Tibial artery (tissue), 4 donors: Measurements from ENCODE around the gene SERPINA4.
A peak's percentile ranks its signal among the peaks of the same experiment; 100 is the strongest.

ENCODE experiments used
- DNase-seq, 2 donors: peaks; one replicate each; pipeline ENCODE4 v3.0.0-alpha.2; 2019
- H3K27ac ChIP-seq, 2 donors: fragments of 200-600 bp; sonication (generic) in 1 of 2; 1 replicate in 1 of 2; 2 replicates in 1 of 2; pipeline ENCODE4 v1.5.1; 2018 to 2019; ENCODE audit warnings: mild to moderate bottlenecking in 1 of 2
- H3K27me3 ChIP-seq, 2 donors: fragments of 200-600 bp; sonication (generic) in 1 of 2; one replicate each; pipeline versions ENCODE4 v1.5.1 to v1.6.0; 2016 to 2019
- H3K36me3 ChIP-seq, 3 donors: fragments of 200-600 bp; sonication (generic) in 2 of 3; one replicate each; pipeline ENCODE4 v1.5.1; 2016 to 2019; ENCODE audit warnings: mild to moderate bottlenecking in 2 of 3
- H3K4me1 ChIP-seq, 4 donors: fragments of 200-600 bp; sonication (generic) in 2 of 4; 1 replicate in 3 of 4; 2 replicates in 1 of 4; pipeline ENCODE4 v1.5.1; 2016 to 2019
- H3K4me3 ChIP-seq, 2 donors: fragments of 200-600 bp; sonication (generic) in 1 of 2; 1 replicate in 1 of 2; 2 replicates in 1 of 2; pipeline ENCODE4 v1.5.1; 2018 to 2019; ENCODE audit warnings: mild to moderate bottlenecking in 2 of 2
- H3K9me3 ChIP-seq, 3 donors: fragments of 200-600 bp; sonication (generic) in 1 of 3; one replicate each; pipeline ENCODE4 v1.5.1; 2016 to 2019
- intact Hi-C: fragments of 100-400 bp; cut with DNase I; formaldehyde crosslinking; loops from one replicate; pipeline ENCODE4 v1.15.0; 2023; ENCODE audit warnings: low total_unique reads
- TF ChIP-seq, protein P1 (sequence below), 2 experiments: fragments of 200-600 bp in 1 of 2; fragments of 450-650 bp in 1 of 2; IDR thresholded peaks; one replicate each; pipeline ENCODE4 v1.5.1; 2017 to 2019; ENCODE audit warnings: antibody characterized with exemption in 2 of 2, mild to moderate bottlenecking in 1 of 2, moderate library complexity in 1 of 2

SERPINA4 gene

DNA sequence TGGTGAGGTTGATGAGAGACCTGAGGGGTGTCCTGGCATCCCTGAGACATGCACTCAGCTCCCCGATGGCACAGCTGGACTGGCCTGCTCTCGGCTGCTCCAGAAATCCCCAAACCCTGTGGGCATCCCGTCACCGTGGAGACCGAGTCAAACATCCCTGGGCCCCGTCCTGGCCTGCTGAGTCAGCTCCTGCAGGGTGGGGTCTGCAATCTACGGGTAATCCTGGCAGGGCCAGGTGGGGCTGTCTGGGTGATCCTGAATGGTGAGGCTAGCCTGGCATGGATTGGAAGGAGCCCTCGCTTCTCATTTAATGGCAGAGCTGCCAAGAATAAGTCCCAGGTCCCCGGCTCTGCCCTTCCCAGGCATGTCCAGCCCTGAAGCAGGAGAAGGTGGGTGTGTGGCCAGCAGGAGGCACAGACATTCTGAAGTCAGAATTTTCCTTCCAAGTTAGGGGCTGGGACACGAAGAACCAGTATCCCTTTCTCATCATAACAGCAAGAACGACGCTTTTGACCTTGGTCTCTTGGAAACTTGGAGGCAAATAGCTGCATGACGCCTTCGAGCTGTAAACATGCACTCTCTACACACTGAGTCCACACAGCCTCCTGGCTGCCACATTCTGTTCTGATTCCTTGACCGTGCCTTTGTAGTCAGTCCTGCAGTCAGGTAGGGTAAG lies 17.7 kb upstream of the SERPINA4 start:
- H3K4me1 ChIP-seq, result no peaks in the 10 kb centered on the region
- intact Hi-C loops, result no loop called here
- TF ChIP-seq, protein P1, sequence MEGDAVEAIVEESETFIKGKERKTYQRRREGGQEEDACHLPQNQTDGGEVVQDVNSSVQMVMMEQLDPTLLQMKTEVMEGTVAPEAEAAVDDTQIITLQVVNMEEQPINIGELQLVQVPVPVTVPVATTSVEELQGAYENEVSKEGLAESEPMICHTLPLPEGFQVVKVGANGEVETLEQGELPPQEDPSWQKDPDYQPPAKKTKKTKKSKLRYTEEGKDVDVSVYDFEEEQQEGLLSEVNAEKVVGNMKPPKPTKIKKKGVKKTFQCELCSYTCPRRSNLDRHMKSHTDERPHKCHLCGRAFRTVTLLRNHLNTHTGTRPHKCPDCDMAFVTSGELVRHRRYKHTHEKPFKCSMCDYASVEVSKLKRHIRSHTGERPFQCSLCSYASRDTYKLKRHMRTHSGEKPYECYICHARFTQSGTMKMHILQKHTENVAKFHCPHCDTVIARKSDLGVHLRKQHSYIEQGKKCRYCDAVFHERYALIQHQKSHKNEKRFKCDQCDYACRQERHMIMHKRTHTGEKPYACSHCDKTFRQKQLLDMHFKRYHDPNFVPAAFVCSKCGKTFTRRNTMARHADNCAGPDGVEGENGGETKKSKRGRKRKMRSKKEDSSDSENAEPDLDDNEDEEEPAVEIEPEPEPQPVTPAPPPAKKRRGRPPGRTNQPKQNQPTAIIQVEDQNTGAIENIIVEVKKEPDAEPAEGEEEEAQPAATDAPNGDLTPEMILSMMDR (IDR thresholded peaks at IDR 0.05), result no peak
- no peaks in the 10 kb centered on the region for H3K36me3 ChIP-seq
- peaks cover 0 to 6% (median 0%) of the 10 kb centered on the region in 3 donors for H3K9me3 ChIP-seq
- DNase-seq, result peak in 1 of 2 donors; percentile 31
- no peak overlapping the region for H3K4me3 ChIP-seq
- peaks cover 0 to 10% of the 10 kb centered on the region in 2 donors for H3K27me3 ChIP-seq
- no peak overlapping the region for H3K27ac ChIP-seq

DNA sequence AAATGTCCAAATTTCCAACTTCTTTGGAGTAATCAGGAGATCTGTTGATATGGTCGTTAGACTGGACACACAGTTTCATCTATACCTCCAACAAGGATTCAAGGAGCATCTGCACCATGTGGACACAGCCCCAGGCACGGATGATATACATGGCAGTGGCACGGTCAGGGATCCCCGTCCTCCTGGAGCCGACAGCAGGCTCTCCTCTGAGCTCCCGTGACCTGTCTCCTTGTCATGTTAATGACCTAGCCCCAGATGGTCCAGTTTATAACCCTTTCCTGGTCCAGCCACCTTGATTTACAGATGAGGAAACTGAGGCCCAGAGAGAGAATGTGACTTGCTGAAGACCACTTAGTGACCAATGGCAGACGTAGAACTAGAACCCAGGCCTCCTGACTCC lies 16.5 kb upstream of the SERPINA4 start:
- intact Hi-C loops, result no loop called here
- no peaks in the 10 kb centered on the region for H3K36me3 ChIP-seq
- H3K27me3 ChIP-seq, result peaks cover 0 to 10% of the 10 kb centered on the region in 2 donors

DNA sequence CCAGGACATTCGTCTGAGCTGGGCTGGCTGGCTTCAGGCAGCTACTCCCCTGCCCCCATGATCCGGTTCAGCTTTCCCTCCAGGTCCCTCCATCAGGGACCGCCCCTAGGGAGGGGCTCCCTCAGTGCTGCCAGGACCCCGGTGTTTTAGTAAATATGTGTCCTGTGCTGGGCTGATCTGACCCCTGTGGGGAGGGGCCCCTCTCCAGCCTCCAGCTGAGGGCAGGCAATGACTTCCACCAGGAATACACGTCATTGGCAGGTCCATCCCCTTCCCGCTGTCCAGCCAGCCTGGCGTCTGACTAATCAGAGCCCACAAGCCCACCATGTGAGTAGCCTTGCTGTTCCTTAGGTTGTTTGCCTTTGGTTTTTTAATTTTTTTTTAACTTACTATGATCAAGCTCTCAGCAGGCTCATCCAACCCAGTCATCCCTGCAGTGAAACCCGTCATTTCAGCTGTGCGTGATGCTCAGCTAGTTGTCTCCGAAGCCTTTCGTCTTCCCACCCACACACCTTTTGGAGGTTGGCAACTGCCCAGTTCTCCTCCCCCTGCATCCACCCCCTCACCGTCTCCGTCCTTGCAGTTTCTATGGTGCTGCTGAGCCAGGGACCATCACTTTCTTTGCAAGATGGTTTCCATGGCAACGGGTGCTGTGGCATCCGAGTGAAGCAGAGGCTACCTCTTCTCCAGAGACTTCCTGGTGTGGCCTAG lies 16.0 kb upstream of the SERPINA4 start:
- Histone ChIP-seq H3K27ac (no peak overlapping the region), H3K4me3 (no peak overlapping the region)
- intact Hi-C loops, result no loop called here

More for the DNA sequence above, 16.5 kb upstream of the SERPINA4 start:
- TF ChIP-seq, protein P1 (IDR thresholded peaks at IDR 0.05), result no peak
- Histone ChIP-seq H3K4me1 (no peaks in the 10 kb centered on the region), H3K27ac (no peak overlapping the region), H3K4me3 (no peak overlapping the region), H3K9me3 (peaks cover 0 to 6% (median 0%) of the 10 kb centered on the region in 3 donors)
- DNase-seq, result no peak

DNA sequence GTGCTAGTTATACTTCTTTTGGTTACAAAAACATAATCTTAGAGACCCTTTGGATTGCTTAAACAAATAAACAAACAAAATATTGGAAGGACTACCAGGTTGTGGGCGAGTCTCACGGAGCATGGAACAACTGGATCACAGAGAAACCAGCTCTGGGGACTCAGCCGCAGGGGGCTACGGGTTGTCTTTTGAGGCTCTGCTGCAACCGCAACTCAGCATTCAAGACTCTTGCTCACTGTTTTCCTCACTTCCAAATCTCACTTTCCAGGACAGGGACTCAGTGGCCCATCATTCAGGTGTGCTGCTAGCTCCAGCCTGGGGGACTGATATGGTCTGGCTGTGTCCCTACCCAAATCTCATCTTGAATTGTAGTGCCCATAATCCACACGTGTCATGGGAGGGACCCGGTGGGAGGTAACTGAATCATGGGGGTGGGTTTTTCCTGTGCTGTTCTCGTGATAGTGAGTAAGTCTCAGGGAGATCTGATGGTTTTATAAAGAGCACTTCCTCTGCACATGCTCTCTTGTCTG lies 14.0 kb upstream of the SERPINA4 start:
- TF ChIP-seq, protein P1 (IDR thresholded peaks at IDR 0.05), result no peak
- peaks cover 0 to 6% (median 0%) of the 10 kb centered on the region in 3 donors for H3K9me3 ChIP-seq
- no peak overlapping the region for H3K4me3 ChIP-seq
- intact Hi-C loops, result no loop called here
- H3K27ac ChIP-seq, result no peak overlapping the region
- no peaks in the 10 kb centered on the region for H3K4me1 ChIP-seq
- DNase-seq, result peak in 1 of 2 donors; percentile 16
- H3K36me3 ChIP-seq, result no peaks in the 10 kb centered on the region
- peaks cover 0 to 10% of the 10 kb centered on the region in 2 donors for H3K27me3 ChIP-seq

More for the DNA sequence above, 16.0 kb upstream of the SERPINA4 start:
- peaks cover 0 to 6% (median 0%) of the 10 kb centered on the region in 3 donors for H3K9me3 ChIP-seq
- H3K4me1 ChIP-seq, result no peaks in the 10 kb centered on the region
- TF ChIP-seq, protein P1 (IDR thresholded peaks at IDR 0.05), result no peak
- H3K27me3 ChIP-seq, result peaks cover 0 to 10% of the 10 kb centered on the region in 2 donors
- H3K36me3 ChIP-seq, result no peaks in the 10 kb centered on the region
- peak in 1 of 2 donors; percentile 43 for DNase-seq

DNA sequence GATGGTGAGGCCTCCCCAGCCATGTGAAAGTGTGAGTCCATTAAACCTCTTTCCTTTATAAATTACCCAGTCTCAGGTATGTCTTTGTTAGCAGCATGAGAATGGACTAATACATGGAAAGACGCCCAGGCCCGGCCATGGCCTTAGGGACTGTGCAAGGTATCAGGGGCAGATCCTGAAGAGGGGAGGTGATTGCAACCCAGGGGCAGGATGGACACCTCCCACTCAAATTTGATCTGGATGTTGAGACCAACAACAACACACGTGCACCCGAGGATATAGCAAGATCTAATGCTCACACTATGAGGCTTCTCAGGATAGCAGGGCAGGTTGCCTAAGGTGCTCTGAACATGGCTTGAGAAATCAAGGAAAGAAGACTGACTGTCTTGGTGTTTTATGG lies 13.5 kb upstream of the SERPINA4 start:
- no peak for DNase-seq
- Histone ChIP-seq H3K4me1 (no peaks in the 10 kb centered on the region), H3K27ac (no peak overlapping the region), H3K27me3 (peaks cover 0 to 10% of the 10 kb centered on the region in 2 donors), H3K4me3 (no peak overlapping the region), H3K9me3 (peaks cover 0 to 6% (median 0%) of the 10 kb centered on the region in 3 donors), H3K36me3 (no peaks in the 10 kb centered on the region)
- intact Hi-C loops, result no loop called here
- TF ChIP-seq, protein P1 (IDR thresholded peaks at IDR 0.05), result no peak
